Measurements from ENCODE around the gene ASB2. TPM values are rescaled to one million over a fixed set of nuclear protein-coding genes. Genes with fewer than 3 reads are reported as not detected.

Gene ASB2
- total RNA-seq, 1 experiment from 2014 or later, result not detected

DNA sequence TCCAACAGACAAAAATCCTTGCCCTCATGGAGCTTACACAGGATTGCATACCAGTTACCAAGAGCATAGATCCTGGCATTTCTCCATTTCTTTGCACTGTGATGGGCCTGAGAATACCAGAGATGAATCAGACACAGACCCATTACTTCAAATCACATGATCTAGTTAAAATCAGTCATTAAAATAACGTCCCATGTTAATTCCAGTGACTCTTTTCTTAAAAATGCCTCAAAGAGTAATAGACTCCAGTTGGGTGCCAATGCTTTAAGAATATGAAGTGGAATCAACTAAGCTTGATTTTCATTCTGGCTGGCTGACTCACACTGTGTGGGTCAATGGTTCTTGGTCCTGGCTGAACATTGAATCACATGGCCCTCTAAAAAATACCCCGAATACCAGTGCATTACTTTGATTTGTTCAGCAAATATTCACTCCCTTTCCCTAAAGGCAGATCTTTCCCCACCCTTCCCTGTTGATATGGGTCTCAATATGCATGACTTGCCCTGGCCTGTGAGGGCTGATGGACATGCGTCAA is 11.0 kb downstream of the ASB2 start:
- no TSS peak for BruUV-seq (replicated peaks)
- no peak for DNase-seq
- no peak for TF ChIP-seq CTCF (IDR thresholded peaks at IDR 0.05; ENCODE audit: insufficient read depth in 1 of 2, low read depth in 1 of 2, low read length in 1 of 2, severe bottlenecking in 1 of 2, unreplicated experiment in 1 of 2)
- intact Hi-C loops (cut with micrococcal nuclease; ENCODE audit: unreplicated experiment), result no loop called here
- Mint-ChIP-seq H3K9me3 (ENCODE audit: unreplicated experiment) (no peaks in the 10 kb centered on the region), H3K4me1 (ENCODE audit: low read depth, unreplicated experiment) (no peaks in the 10 kb centered on the region), H3K27me3 (ENCODE audit: insufficient read depth, unreplicated experiment) (no peaks in the 10 kb centered on the region), H3K27ac (ENCODE audit: unreplicated experiment) (no peak overlapping the region), H3K4me3 (ENCODE audit: unreplicated experiment) (no peak overlapping the region), H3K36me3 (ENCODE audit: insufficient read depth, unreplicated experiment) (no peaks in the 10 kb centered on the region)
- POLR2A ChIA-PET, result no interaction called here
- Histone ChIP-seq H3K36me3 (ENCODE audit: control insufficient read depth, insufficient read depth, low read length) (no peaks in the 10 kb centered on the region), H3K9me3 (no peaks in the 10 kb centered on the region), H3K4me1 (peaks cover 20% of the 10 kb centered on the region), H3K27me3 (replicated peaks; ENCODE audit: control insufficient read depth, insufficient read depth, low read length) (no peaks in the 10 kb centered on the region), H3K4me3 (ENCODE audit: low read depth, low read length) (no peak overlapping the region)
- CTCF ChIA-PET, result no interaction called here

- no peaks in the 10 kb centered on the region for H3K9me3 ChIP-seq
- ChIA-PET POLR2A (no interaction called here), CTCF (no interaction called here)
- Mint-ChIP-seq H3K27ac (ENCODE audit: unreplicated experiment) (no peak overlapping the region), H3K36me3 (ENCODE audit: insufficient read depth, unreplicated experiment) (no peaks in the 10 kb centered on the region), H3K4me1 (ENCODE audit: low read depth, unreplicated experiment) (peaks cover 3% of the 10 kb centered on the region), H3K27me3 (ENCODE audit: insufficient read depth, unreplicated experiment) (no peaks in the 10 kb centered on the region), H3K9me3 (ENCODE audit: unreplicated experiment) (no peaks in the 10 kb centered on the region), H3K4me3 (ENCODE audit: unreplicated experiment) (no peak overlapping the region)
- intact Hi-C loops (cut with micrococcal nuclease; ENCODE audit: unreplicated experiment), result no loop called here
- BruUV-seq (replicated peaks), result no TSS peak
- no peak for TF ChIP-seq CTCF (IDR thresholded peaks at IDR 0.05; ENCODE audit: insufficient read depth in 1 of 2, low read depth in 1 of 2, low read length in 1 of 2, severe bottlenecking in 1 of 2, unreplicated experiment in 1 of 2)
- H3K36me3 ChIP-seq (ENCODE audit: control insufficient read depth, insufficient read depth, low read length), result no peaks in the 10 kb centered on the region
- no peak overlapping the region for H3K4me3 ChIP-seq (ENCODE audit: low read depth, low read length)
- no peaks in the 10 kb centered on the region for H3K27me3 ChIP-seq (replicated peaks; ENCODE audit: control insufficient read depth, insufficient read depth, low read length)
- H3K4me1 ChIP-seq, result peaks cover 25% of the 10 kb centered on the region
- no peak for DNase-seq
Measured at GRCh38 chr14:93964820-93965286, 11.5 kb downstream of the ASB2 start.

- no TSS peak for BruUV-seq (replicated peaks)
- no peaks in the 10 kb centered on the region for H3K36me3 Mint-ChIP-seq (ENCODE audit: insufficient read depth, unreplicated experiment)
- no peak for TF ChIP-seq CTCF (IDR thresholded peaks at IDR 0.05; ENCODE audit: insufficient read depth in 1 of 2, low read depth in 1 of 2, low read length in 1 of 2, severe bottlenecking in 1 of 2, unreplicated experiment in 1 of 2)
- H3K9me3 Mint-ChIP-seq (ENCODE audit: unreplicated experiment), result no peaks in the 10 kb centered on the region
- no peaks in the 10 kb centered on the region for H3K9me3 ChIP-seq
- no peaks in the 10 kb centered on the region for H3K27me3 Mint-ChIP-seq (ENCODE audit: insufficient read depth, unreplicated experiment)
- no peak for DNase-seq
- H3K4me1 Mint-ChIP-seq (ENCODE audit: low read depth, unreplicated experiment), result peaks cover 8% of the 10 kb centered on the region
- H3K4me3 Mint-ChIP-seq (ENCODE audit: unreplicated experiment), result no peak overlapping the region
- H3K36me3 ChIP-seq (ENCODE audit: control insufficient read depth, insufficient read depth, low read length), result no peaks in the 10 kb centered on the region
- H3K27ac Mint-ChIP-seq (ENCODE audit: unreplicated experiment), result no peak overlapping the region
- ChIA-PET CTCF (no interaction called here), POLR2A (no interaction called here)
- no peaks in the 10 kb centered on the region for H3K27me3 ChIP-seq (replicated peaks; ENCODE audit: control insufficient read depth, insufficient read depth, low read length)
- intact Hi-C loops (cut with micrococcal nuclease; ENCODE audit: unreplicated experiment), result no loop called here
- H3K4me1 ChIP-seq, result peaks cover 29% of the 10 kb centered on the region
- H3K4me3 ChIP-seq (ENCODE audit: low read depth, low read length), result no peak overlapping the region
Measured at GRCh38 chr14:93964281-93964680, 12.1 kb downstream of the ASB2 start.
